PC-9 (cell line): ENCODE results near the gene SETBP1.

Experiments used
- CTCF ChIP-seq: fragments of 200-600 bp; sonication (generic); conservative IDR thresholded peaks from 2 replicates; pipeline ENCODE4 v1.6.1; 2017; ENCODE audit warnings: mixed run types, antibody characterized with exemption, mild to moderate bottlenecking, moderate library complexity
- EZH2 ChIP-seq: fragments of 200-600 bp; sonication (generic); IDR thresholded peaks from 2 replicates; pipeline ENCODE4 v1.8.0; 2017; ENCODE audit warnings: antibody characterized with exemption, low read depth

GRCh38 chr18:44696892-44697291 is 16.2 kb downstream of the SETBP1 start:
- no peak for TF ChIP-seq CTCF
- TF ChIP-seq EZH2, result no peak
